B cell (primary cell): ENCODE measurements around the gene GAREM1. TPM values are rescaled to one million over a fixed set of nuclear protein-coding genes. Genes with fewer than 3 reads are reported as not detected.

Experiments used
- ATAC-seq: fragments of 200-7000 bp; cut with Tn5 transposase; one replicate; pipeline ENCODE4 v1.10.0; 2021; ENCODE audit warnings: low read depth, mild to moderate bottlenecking, moderate number of reproducible peaks, moderate library complexity
- CTCF ChIA-PET: fragments of 350-600 bp; sonication (Branson Sonifier 250); formaldehyde crosslinking; loops from one replicate; lab custom pipeline; 2021; ENCODE audit warnings: antibody characterized with exemption, inconsistent platforms; lab: Charles Lee
- POLR2A ChIA-PET: fragments of 350-600 bp; sonication (Branson Sonifier 250); formaldehyde crosslinking; loops from one replicate; lab custom pipeline; 2021; ENCODE audit warnings: antibody characterized with exemption; lab: Charles Lee
- DNase-seq: peaks from one replicate; pipeline ENCODE4 v3.0.0; 2013
- H2AFZ ChIP-seq: 2 replicates; pipeline ENCODE4 v1.6.1; 2012; ENCODE audit warnings: mild to moderate bottlenecking, low read depth, low read length; ENCODE audit not compliant: insufficient read depth, poor library complexity, severe bottlenecking
- H3K27ac ChIP-seq, 2 donors: 1 replicate in 1 of 2; 2 replicates in 1 of 2; pipeline ENCODE4 v1.5.1; 2012 to 2013; ENCODE audit warnings: low read length in 2 of 2, mild to moderate bottlenecking in 2 of 2, moderate library complexity in 1 of 2
- H3K27me3 ChIP-seq, 4 experiments: fragments of 200-600 bp in 1 of 4; sonication (generic) in 1 of 4; replicated peaks in 1 of 4; 1 replicate in 2 of 4; 2 replicates in 2 of 4; pipeline versions ENCODE4 v1.6.1 to v1.7.0; 2013 to 2016; ENCODE audit warnings: low read length in 3 of 4, mild to moderate bottlenecking in 2 of 4, mixed read lengths in 1 of 4, moderate library complexity in 1 of 4; ENCODE audit not compliant: insufficient read depth in 4 of 4, control insufficient read depth in 3 of 4; ENCODE audit errors: control extremely low read depth in 1 of 4
- H3K36me3 ChIP-seq, 2 experiments: replicated peaks in 1 of 2; 1 replicate in 1 of 2; 2 replicates in 1 of 2; pipeline versions ENCODE4 v1.6.1 to v1.7.1; 2013; ENCODE audit warnings: low read length in 1 of 2; ENCODE audit not compliant: insufficient read depth in 2 of 2, control insufficient read depth in 1 of 2; ENCODE audit errors: control extremely low read depth in 1 of 2, extremely low read depth in 1 of 2
- H3K4me1 ChIP-seq, 2 donors: fragments of 200-600 bp in 1 of 2; sonication (generic) in 1 of 2; 1 replicate in 1 of 2; 2 replicates in 1 of 2; pipeline versions ENCODE4 v1.5.1 to v1.6.1; 2013 to 2017; ENCODE audit warnings: low read length in 2 of 2; ENCODE audit not compliant: control insufficient read depth in 2 of 2, insufficient read depth in 2 of 2
- H3K4me2 ChIP-seq: replicated peaks from 2 replicates; pipeline ENCODE3; 2012; ENCODE audit warnings: mild to moderate bottlenecking, low read depth, low read length; ENCODE audit not compliant: poor library complexity, severe bottlenecking
- H3K4me3 ChIP-seq, 5 experiments: fragments of 200-600 bp in 1 of 5; sonication (generic) in 1 of 5; 1 replicate in 3 of 5; 2 replicates in 2 of 5; pipeline versions ENCODE4 v1.5.1 to v1.7.0; 2011 to 2016; ENCODE audit warnings: low read length in 4 of 5, mild to moderate bottlenecking in 4 of 5, low read depth in 2 of 5, control low read depth in 1 of 5, moderate library complexity in 1 of 5; ENCODE audit not compliant: insufficient read depth in 1 of 5; ENCODE audit errors: control extremely low read depth in 1 of 5, extremely low read depth in 1 of 5
- H3K79me2 ChIP-seq: fragments of 200-600 bp; sonication (generic); one replicate; pipeline ENCODE4 v1.6.0; 2016; ENCODE audit warnings: low read length; ENCODE audit not compliant: control insufficient read depth, insufficient read depth
- H3K9ac ChIP-seq: fragments of 200-600 bp; sonication (generic); 2 replicates; pipeline ENCODE4 v1.6.1; 2017; ENCODE audit warnings: mild to moderate bottlenecking, low read length, moderate library complexity
- H3K9me3 ChIP-seq, 3 donors: one replicate each; pipeline versions ENCODE4 v1.6.1 to v1.7.1; 2013; ENCODE audit warnings: low read length in 2 of 3; ENCODE audit not compliant: control insufficient read depth in 2 of 3, insufficient read depth in 1 of 3; ENCODE audit errors: control extremely low read depth in 1 of 3
- H4K20me1 ChIP-seq: 2 replicates; pipeline ENCODE4 v1.6.0; 2012; ENCODE audit warnings: mild to moderate bottlenecking, low read length; ENCODE audit not compliant: insufficient read depth, control insufficient read depth, poor library complexity, severe bottlenecking
- H3K27ac Mint-ChIP-seq: one replicate; pipeline ENCODE4 v1.8.0; 2021; ENCODE audit warnings: mixed read lengths
- H3K27me3 Mint-ChIP-seq: one replicate; pipeline ENCODE4 v1.8.0; 2021; ENCODE audit warnings: mixed read lengths
- H3K4me1 Mint-ChIP-seq: one replicate; pipeline ENCODE4 v1.8.0; 2021; ENCODE audit warnings: mixed read lengths
- H3K4me3 Mint-ChIP-seq: one replicate; pipeline ENCODE4 v1.8.0; 2021; ENCODE audit warnings: mixed read lengths
- H3K9me3 Mint-ChIP-seq: one replicate; pipeline ENCODE4 v1.8.0; 2022; ENCODE audit warnings: mixed read lengths; ENCODE audit not compliant: insufficient read depth
- CTCF ChIP-seq: fragments of 200-600 bp; IDR thresholded peaks from one replicate; pipeline ENCODE4 v1.8.0; 2022; ENCODE audit warnings: antibody characterized with exemption, mild to moderate bottlenecking
- EZH2 ChIP-seq: IDR thresholded peaks from 2 replicates; pipeline ENCODE4 v1.6.1; 2012; ENCODE audit warnings: borderline replicate concordance, low read depth, mild to moderate bottlenecking, moderate library complexity, low read length; ENCODE audit not compliant: insufficient read depth, poor library complexity, severe bottlenecking
- WGBS: methylation state at CpG from one replicate; pipeline ENCODE4 v1.1.5; 2013; ENCODE audit warnings: missing lambda C conversion rate; ENCODE audit not compliant: insufficient coverage; 5-methylcytosine and 5-hydroxymethylcytosine counted together
- intact Hi-C: fragments of 100-400 bp; cut with micrococcal nuclease; formaldehyde crosslinking; loops from one replicate; pipeline ENCODE4 v1.10.0; 2022
- polyA plus RNA-seq: library from polyadenylated mRNA; depleted of rRNA; stranded (reverse); fragments of >200 nt; gene quantifications from 2 replicates; pipeline ENCODE4 v1.2.3, GENCODE V29; 2012
- total RNA-seq, 2 donors: library from RNA; stranded (reverse); fragments of 120-200 nt in 1 of 2; gene quantifications; 1 replicate in 1 of 2; 2 replicates in 1 of 2; pipeline versions ENCODE4 v1.2.3 to v1.2.4, GENCODE V29; 2013 to 2022

The GAREM1 gene
- total and polyA plus RNA-seq, 2 donors (not counting 1 experiment from before 2014, with no cell fraction given): not detected

DNA sequence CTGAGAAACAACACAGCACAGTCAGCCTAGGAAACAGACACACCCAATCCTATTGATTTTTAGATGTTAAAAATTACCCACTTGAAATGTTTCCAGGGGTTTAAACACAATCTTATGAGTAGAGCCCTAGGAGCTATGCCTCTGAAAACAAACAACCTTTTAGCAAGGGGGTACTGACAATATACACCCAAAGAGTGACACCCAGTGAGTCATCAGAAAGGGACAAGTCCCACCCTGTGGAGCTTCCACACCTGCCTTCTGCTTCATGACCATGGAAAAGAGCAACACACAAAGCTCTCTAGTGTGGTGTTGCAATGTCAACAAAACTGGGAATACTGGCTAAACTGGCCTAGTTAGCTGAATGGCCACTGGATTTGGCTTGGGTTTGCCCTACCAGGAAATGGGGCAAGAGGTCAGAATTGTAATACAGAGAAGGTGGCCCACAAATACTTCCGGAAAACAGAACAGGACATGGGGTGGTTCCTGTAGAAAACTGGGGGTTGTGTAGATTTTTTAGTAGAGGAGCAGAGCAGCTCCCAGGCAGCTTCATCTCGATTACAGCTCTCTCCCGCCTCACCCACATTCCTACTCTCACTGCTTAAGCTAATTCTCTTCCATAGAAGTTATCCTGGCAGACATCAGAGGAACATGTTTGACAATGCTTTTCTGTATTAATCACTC is 98.2 kb downstream of the GAREM1 start:
- Histone ChIP-seq H3K79me2 (no peaks in the 10 kb centered on the region), H3K4me1 (no peaks in the 10 kb centered on the region), H3K4me3 (no peak overlapping the region), H3K27me3 (no peaks in the 10 kb centered on the region), H3K9ac (no peak overlapping the region), H3K27ac (no peak overlapping the region), H4K20me1 (no peaks in the 10 kb centered on the region), H2AFZ (no peak overlapping the region), H3K4me2 (no peak overlapping the region), H3K9me3 (peaks cover 0 to 1% (median 0%) of the 10 kb centered on the region in 3 donors), H3K36me3 (no peaks in the 10 kb centered on the region)
- WGBS: no CpG with 5 or more reads among the region's 3 CpGs
- intact Hi-C loops: no loop called here
- H3K27me3 Mint-ChIP-seq: peaks cover 7% of the 10 kb centered on the region
- H3K9me3 Mint-ChIP-seq: no peaks in the 10 kb centered on the region
- DNase-seq (no peak), ATAC-seq (no peak)
- H3K27ac Mint-ChIP-seq: no peak overlapping the region
- POLR2A ChIA-PET: no interaction called here
- CTCF ChIA-PET: interaction anchor here (0.8 kb wide), 1 partner anchor 13 kb away, joined by 3 read pairs; no protein-coding TSS in a partner anchor
- TF ChIP-seq CTCF: no peak
- no peak for TF ChIP-seq EZH2
- H3K4me1 Mint-ChIP-seq: no peaks in the 10 kb centered on the region
- no peak overlapping the region for H3K4me3 Mint-ChIP-seq

DNA sequence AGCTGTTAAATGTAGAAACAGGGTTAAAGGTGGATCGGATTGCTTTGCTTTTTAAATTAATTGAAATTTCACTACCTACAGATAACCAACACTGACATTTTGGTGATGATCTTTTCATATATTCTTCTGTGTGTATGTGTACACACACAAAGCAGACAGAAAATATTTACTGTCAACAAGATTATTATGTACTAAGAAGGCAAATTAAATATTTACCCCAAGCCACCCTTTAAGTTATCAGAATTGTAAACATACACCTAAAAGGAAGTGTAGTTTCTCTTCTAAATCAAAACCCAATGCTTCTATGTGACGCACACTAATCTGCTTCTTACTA is 98.7 kb downstream of the GAREM1 start:
- ATAC-seq (no peak), DNase-seq (no peak)
- TF ChIP-seq CTCF: no peak
- no peak for TF ChIP-seq EZH2
- intact Hi-C loops: no loop called here
- CTCF ChIA-PET: interaction anchor here (0.8 kb wide), 1 partner anchor 14 kb away, joined by 3 read pairs; no protein-coding TSS in a partner anchor
- H3K27ac ChIP-seq: no peak overlapping the region
- no CpG with 5 or more reads among the region's 2 CpGs for WGBS
- no peaks in the 10 kb centered on the region for H3K27me3 ChIP-seq
- no peaks in the 10 kb centered on the region for H3K36me3 ChIP-seq
- no peak overlapping the region for H3K9ac ChIP-seq
- no peak overlapping the region for H2AFZ ChIP-seq
- peaks cover 7% of the 10 kb centered on the region for H3K27me3 Mint-ChIP-seq
- H3K9me3 ChIP-seq: peaks cover 0 to 1% (median 0%) of the 10 kb centered on the region in 3 donors
- no peaks in the 10 kb centered on the region for H3K9me3 Mint-ChIP-seq
- no peaks in the 10 kb centered on the region for H3K4me1 ChIP-seq
- H3K27ac Mint-ChIP-seq: no peak overlapping the region
- no peak overlapping the region for H3K4me3 ChIP-seq
- H3K4me2 ChIP-seq: no peak overlapping the region
- POLR2A ChIA-PET: no interaction called here
- H4K20me1 ChIP-seq: no peaks in the 10 kb centered on the region
- no peaks in the 10 kb centered on the region for H3K4me1 Mint-ChIP-seq
- no peaks in the 10 kb centered on the region for H3K79me2 ChIP-seq
- H3K4me3 Mint-ChIP-seq: no peak overlapping the region
